Activated T-cell treated with anti-CD3 and anti-CD28 coated beads for 1 hour (primary cell): ENCODE results near the gene CDC25B.

ENCODE experiments used
- DNase-seq: peaks from one replicate; pipeline ENCODE4 v3.0.0-alpha.2; 2020; ENCODE audit warnings: low read depth

The CDC25B gene

GRCh38 chr20:3764659-3765058 lies 31.5 kb upstream of the CDC25B start:
- DNase-seq = no peak

GRCh38 chr20:3765171-3765882 lies 30.8 kb upstream of the CDC25B start:
- no peak for DNase-seq

- no peak for DNase-seq
Measured at GRCh38 chr20:3766422-3767109, 29.5 kb upstream of the CDC25B start.

- DNase-seq = no peak
Measured at GRCh38 chr20:3767110-3767426, 29.0 kb upstream of the CDC25B start.

GRCh38 chr20:3767427-3768341 lies 28.4 kb upstream of the CDC25B start, which contains the start of gene ADISSP:
ADISSP (minus strand) TSS chr20:3767753; CDS start chr20:3760100, 7,653 bp downstream.
- peak; percentile 94 for DNase-seq

- DNase-seq = peak; percentile 75
Measured at GRCh38 chr20:3768342-3769130, 27.6 kb upstream of the CDC25B start.

GRCh38 chr20:3771552-3772058 lies 24.5 kb upstream of the CDC25B start:
- DNase-seq = no peak

- DNase-seq = no peak
Measured at GRCh38 chr20:3775457-3776108, 20.5 kb upstream of the CDC25B start.

GRCh38 chr20:3777381-3777715 lies 18.8 kb upstream of the CDC25B start:
- no peak for DNase-seq

- no peak for DNase-seq
Measured at GRCh38 chr20:3777716-3778629, 18.1 kb upstream of the CDC25B start.

GRCh38 chr20:3778976-3779375 lies 17.1 kb upstream of the CDC25B start:
- DNase-seq = no peak

GRCh38 chr20:3781153-3781910 lies 14.8 kb upstream of the CDC25B start, which contains the start of gene SPEF1:
SPEF1 (minus strand) TSS chr20:3781448; CDS start chr20:3781287, 161 bp downstream.
- no peak for DNase-seq

GRCh38 chr20:3782597-3782996 lies 13.5 kb upstream of the CDC25B start:
- no peak for DNase-seq

- DNase-seq = no peak
Measured at GRCh38 chr20:3783068-3783489, 13.0 kb upstream of the CDC25B start.

- DNase-seq = no peak
Measured at GRCh38 chr20:3783511-3784195, 12.5 kb upstream of the CDC25B start.

- DNase-seq = no peak
Measured at GRCh38 chr20:3784216-3784853, 11.8 kb upstream of the CDC25B start.

- DNase-seq = no peak
Measured at GRCh38 chr20:3784863-3785239, 11.3 kb upstream of the CDC25B start.
